ENCODE data around the gene CDKN2AIP.

- TF ChIP-seq CTCF (IDR thresholded peaks at IDR 0.05) (no peak), POLR2AphosphoS5 (IDR thresholded peaks at IDR 0.05) (no peak)
Observed at GRCh38 chr4:183436417-183436816, 8.0 kb upstream of the CDKN2AIP start.
